GM21786 (cell line): Measurements from ENCODE around the gene SBK2.
"Not testable (repeated sequence)": the region's sequence is repeated elsewhere in the genome, so short reads cannot be mapped to it uniquely, and the experiment has no call there.

ENCODE experiments used
- ATAC-seq: cut with Tn5 transposase; IDR thresholded peaks from one replicate; pipeline ENCODE4 v1.9.1; 2021; ENCODE audit not compliant: unreplicated experiment

Gene SBK2

DNA sequence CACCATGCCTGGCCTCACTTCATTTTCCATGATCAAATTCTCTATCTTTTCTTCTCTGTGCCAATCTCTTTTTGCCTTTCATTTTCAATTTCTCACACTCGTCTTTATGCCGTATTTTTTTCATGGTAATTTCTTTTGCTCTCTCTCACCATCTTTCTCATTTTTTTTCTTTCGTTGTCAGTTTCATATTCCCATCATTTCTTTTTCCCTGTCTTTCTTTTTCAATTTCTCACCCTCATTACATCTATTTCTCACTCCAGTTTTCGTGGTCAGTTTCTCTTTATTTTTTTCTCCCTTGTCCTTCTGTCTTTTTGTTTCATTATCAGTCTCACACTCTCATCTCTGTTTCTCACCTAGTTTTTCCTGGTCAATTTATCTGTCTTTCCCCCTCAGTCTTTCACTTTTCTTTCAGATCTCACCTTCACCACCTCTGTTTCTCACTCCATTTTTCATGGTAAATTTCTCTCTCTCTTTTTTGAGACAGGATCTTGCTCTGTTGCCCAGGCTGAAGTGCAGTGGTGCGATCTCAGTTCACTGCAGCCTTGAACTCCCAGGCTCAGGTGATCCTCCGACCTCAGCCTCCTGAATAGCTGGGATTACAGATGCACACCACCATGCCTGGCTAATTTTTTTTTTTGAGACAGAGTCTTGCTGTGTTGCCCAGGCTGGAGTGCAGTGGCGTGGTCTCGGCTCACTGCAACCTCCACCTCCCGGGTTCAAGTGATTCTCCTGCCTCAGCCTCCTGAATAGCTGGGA lies 34.6 kb downstream of the SBK2 start:
- ATAC-seq = no peak

GRCh38 chr19:55500368-55500952 lies 36.5 kb downstream of the SBK2 start:
- ATAC-seq = no peak

GRCh38 chr19:55498246-55498840 lies 38.6 kb downstream of the SBK2 start:
- ATAC-seq = no peak

DNA sequence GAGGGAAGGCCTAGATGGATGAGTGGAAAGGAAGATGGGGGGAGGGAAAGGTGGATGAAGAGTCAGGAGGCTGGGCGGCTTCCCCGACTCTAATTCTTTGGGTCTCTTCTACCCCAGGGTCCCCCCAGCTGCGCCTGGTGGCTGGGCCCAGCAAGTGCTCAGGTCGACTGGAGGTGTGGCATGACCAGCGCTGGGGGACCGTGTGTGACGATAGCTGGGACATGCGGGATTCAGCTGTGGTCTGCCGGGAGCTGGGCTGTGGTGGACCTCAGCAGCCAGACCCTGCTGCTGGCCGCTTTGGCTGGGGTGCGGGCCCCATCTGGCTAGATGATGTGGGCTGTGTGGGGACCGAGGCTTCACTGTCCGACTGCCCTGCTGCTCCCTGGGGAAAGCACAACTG lies 39.2 kb downstream of the SBK2 start:
- ATAC-seq = no peak

- not testable (repeated sequence) for ATAC-seq
These were observed 40.1 kb downstream of the SBK2 start for GRCh38 chr19:55496820-55497219.

GRCh38 chr19:55495646-55496349 lies 41.1 kb downstream of the SBK2 start:
- no peak for ATAC-seq

DNA sequence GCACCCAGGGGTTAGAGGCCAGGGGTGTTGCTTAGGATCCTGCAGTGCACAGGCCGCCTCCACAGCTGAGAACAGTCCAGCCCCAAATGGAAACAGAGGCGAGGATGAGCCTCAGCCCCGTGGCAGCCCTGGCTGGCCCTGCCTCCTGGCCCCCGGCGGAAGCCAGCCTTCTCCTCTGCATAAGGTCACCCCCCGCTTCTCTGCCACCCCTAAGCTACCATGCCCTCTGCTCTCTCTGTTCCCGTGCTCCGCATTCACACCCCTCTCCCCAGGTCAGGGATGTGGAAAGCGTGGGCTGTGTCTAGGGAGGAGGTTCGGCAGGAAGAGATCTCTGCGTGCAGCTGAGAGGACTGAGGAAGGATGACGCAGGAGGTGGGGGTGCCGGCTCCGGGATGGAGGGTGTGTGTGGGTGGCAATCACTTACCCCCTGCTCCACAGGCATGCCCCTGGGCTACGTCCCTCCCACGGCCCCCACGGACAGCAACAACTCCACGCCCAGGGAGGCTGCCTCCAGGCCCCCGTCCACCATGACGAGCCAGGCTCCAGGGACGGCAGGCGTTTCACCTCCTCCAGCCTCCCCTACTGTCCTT lies 42.7 kb downstream of the SBK2 start:
- ATAC-seq = no peak

GRCh38 chr19:55493645-55494171 lies 43.2 kb downstream of the SBK2 start:
- no peak for ATAC-seq

GRCh38 chr19:55493052-55493644 lies 43.8 kb downstream of the SBK2 start:
- ATAC-seq = no peak

DNA sequence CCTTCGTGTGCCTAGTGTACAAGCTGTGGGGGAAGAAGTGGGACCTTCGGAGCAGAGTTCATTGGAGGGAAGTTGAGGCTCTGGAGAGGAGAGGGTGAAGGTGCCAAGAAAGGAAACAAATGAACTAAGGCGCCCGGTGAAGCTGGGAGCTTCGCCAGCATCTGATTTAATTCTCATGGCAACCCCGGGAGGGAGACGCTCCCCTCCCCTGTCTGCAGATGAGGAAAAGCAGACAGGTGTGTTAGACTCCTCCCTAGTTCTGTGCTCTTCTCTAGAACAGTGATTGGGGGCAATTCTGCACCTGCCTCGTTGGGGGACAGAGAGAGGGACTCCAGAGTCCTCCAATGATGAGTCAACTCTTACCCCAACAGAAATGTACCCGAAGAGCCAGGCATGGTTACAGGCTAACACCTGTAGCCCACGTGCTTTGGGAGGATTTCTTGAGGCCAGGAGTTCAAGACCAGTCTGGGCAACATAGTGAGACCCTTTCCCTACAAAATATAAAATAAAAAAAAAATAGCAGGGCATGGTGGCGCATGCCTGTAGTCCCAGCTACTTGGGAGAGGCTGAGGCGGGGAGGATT lies 44.5 kb downstream of the SBK2 start:
- ATAC-seq = no peak

DNA sequence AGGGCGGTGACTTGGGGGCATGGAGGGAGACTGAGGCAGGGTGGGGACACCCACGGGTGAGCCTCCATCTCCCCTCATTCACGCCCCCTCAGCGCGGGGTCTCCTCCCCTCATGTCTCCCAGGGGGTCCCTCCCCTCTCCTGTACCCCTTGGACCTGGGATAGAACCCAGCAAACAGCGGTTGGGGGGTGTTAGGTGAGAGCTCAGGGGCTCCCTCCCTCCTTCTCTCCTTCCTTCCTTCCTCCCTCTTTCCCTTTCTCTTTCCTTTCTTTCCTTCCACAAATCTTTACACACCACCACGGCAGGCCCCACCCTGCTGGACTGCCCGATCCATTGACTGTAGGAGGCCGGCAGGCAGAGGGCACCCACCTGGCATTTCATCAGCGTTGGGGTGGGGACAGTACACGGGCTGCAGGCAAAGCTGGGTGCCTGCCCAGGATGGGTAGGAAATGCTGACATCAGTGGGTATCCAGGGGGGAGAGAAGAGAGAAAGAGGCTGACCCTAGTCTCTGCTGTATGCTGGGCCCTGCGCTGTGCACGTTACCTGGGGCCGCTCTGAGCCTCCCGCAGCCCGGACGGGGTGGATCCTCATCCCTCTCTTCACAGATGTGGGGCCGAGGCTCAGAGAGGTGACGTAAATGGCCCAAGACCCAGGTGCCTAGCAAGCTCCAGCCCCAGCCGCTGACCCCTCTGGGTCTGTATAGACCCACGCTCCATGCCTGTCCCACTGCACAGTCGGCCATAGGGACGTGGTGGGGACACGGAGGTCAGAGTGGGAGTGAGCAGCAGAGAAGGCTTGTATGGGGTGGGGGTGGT lies 45.2 kb downstream of the SBK2 start:
- no peak for ATAC-seq

DNA sequence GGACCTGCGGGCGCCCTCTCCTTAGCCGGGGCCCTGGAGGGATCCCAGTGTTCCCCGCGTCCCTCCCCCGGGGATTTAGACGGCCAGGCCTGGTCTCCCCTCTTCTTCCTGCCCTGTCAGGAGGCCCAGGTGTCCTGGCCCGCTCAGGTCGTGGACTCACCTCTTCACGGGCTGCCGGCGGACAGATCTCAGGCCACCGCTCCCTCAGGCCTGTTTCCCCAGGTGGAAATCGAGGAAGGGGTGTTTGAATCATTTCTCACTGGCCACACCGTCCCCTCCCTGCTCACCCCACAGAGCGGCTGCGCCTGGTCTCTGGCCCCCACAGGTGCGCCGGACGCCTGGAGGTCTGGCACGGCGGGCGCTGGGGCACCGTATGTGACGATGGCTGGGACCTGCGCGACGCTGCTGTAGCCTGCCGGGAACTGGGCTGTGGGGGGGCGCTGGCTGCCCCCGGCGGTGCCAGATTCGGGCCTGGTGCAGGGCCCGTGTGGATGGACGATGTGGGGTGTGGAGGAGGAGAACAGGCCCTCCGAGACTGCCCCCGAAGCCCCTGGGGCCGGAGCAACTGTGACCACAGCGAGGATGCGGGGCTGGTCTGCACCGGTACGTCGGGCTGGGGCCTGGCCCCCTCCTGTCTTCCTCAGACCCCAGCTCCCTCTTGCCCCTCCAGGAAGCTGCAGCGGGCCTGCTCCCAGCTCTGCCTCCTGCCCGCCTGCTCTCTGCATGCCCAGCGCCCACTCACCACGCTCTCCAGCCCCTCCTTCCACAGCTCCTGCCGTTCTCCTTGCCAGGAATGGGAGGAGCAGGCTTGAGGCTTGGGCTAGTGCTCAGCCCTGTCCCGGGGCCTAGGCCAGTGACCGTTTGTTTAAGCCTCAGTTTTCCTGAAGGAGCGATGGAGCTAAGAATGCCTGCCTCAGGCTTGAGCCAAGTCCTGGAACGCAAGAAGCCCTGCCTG lies 46.2 kb downstream of the SBK2 start:
- ATAC-seq = no peak

- no peak for ATAC-seq
These were observed 47.0 kb downstream of the SBK2 start for GRCh38 chr19:55489711-55490477.

DNA sequence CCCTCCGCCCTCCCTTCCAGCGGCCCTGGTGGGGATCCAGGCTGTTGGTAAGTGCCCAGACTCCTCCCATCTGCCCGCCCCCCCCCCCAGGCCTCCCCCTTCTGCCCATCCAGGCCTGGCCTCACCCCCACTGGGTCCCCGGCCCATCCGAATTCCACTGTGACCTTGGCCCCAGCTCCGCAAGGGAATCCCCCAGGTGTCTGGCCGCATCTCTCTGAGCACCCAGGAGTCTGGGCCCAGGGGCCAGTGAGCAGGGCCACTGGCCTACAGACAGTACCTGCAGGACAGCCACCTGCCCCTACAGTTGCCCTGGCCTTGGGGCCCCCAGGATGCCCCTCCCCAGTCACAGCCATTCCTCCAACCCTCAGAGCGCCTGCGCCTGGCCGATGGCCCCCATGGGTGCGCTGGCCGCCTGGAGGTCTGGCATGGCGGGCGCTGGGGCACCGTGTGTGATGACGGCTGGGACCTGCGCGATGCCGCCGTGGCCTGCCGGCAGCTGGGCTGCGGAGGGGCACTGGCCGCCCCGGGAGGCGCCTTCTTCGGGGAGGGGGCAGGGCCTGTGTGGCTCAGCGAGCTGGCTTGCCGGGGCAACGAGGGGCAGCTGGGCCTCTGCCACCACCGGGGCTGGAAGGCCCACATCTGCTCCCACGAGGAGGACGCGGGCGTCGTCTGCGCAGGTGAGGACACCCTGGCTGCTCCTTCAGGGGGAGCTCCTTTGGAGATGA lies 47.8 kb downstream of the SBK2 start:
- no peak for ATAC-seq

DNA sequence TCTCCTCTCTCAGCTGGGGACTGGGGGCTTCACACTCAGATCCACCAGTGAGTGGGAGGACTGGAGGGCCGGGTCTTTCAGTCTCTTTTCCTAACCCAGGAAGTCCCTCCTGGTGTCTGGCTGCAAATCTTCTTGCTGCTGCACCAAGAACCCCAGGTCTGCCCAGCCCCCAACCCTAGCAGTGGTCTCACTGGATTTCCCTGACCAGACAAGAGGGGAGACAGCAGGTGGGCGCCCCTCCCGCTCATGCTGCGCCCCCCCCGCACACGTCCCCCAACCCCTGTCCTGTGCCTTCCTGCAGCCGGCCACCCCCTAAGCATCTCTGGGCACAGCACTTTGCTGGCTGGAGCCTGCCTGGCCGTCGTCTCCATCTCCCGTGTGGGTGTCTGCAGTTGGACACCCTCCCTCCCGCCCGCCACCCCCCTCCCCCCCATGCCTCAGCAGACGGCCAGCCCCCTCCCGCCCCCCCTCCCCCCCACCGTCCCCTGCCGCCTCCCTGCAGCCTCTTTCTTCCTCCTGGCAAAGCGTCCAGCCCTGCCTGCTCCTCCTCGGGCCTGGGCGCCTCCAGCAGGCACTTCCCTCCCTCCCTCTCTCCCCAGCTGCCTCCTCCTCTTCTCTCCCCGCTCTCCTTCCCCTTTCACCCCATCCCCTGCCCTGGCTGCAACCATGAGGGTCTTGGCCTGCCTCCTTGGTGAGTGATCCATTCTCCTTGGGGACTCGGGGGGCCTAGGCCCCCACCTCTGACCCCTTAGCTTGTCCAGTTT lies 48.8 kb downstream of the SBK2 start, which contains the start of gene SSC5D:
SSC5D (plus strand) TSS at position 513 of the 764 bp plus-strand sequence; CDS start at position 667, 154 bp downstream.
- ATAC-seq = no peak
